T-helper 17 cell (primary cell): ENCODE data around the gene LETM1. TPM values are rescaled to one million over a fixed set of nuclear protein-coding genes. Genes with fewer than 3 reads are reported as not detected.

Experiments
- ATAC-seq: fragments of 150-1000 bp; cut with Tn5 transposase; 2 replicates; pipeline ENCODE4 v1.10.0; 2021; ENCODE audit warnings: mild to moderate bottlenecking, moderate library complexity
- DNase-seq, 3 donors: peaks; one replicate each; pipeline versions ENCODE4 v3.0.0 to v3.0.0-alpha.2; 2020 to 2021
- H3K9me3 ChIP-seq: one replicate; pipeline ENCODE4 v1.7.0; 2013; ENCODE audit warnings: low read length, mild to moderate bottlenecking; ENCODE audit not compliant: control insufficient read depth, poor library complexity, severe bottlenecking
- H3K27ac Mint-ChIP-seq: one replicate; pipeline ENCODE4 v1.8.0; 2022; ENCODE audit warnings: mild to moderate bottlenecking, moderate library complexity, mixed read lengths
- H3K27me3 Mint-ChIP-seq: one replicate; pipeline ENCODE4 v1.8.0; 2022; ENCODE audit warnings: mixed read lengths
- H3K36me3 Mint-ChIP-seq: one replicate; pipeline ENCODE4 v1.8.0; 2022; ENCODE audit warnings: low read depth, mixed read lengths
- H3K4me1 Mint-ChIP-seq: one replicate; pipeline ENCODE4 v1.8.0; 2022; ENCODE audit warnings: mild to moderate bottlenecking, mixed read lengths
- H3K4me3 Mint-ChIP-seq: one replicate; pipeline ENCODE4 v1.8.0; 2022; ENCODE audit warnings: mild to moderate bottlenecking, moderate library complexity, mixed read lengths
- total RNA-seq, 4 donors: library from RNA in 2 of 4; stranded (reverse) in 2 of 4; gene quantifications; one replicate each; pipeline ENCODE4 v1.2.3 and lab custom pipeline; 2022 to 2026

Gene LETM1
- total RNA-seq (10 to 100 TPM; 34.4 to 41.4 TPM), total RNA-seq (lab: John Stamatoyannopoulos, UW) (69.3 to 102 reads per million in 2 donors)

- H3K27ac Mint-ChIP-seq = peak within 1 kb of the TSS; percentile 56
- H3K4me1 Mint-ChIP-seq = peaks cover 24% of the 10 kb centered on the region
- H3K9me3 ChIP-seq = no peaks in the 10 kb centered on the region
- H3K36me3 Mint-ChIP-seq = no peaks in the 10 kb centered on the region
- no peaks in the 10 kb centered on the region for H3K27me3 Mint-ChIP-seq
- ATAC-seq (peak; percentile 98), DNase-seq (peak; percentile 85 to 92 (median 91))
- peak within 1 kb of the TSS; percentile 83 for H3K4me3 Mint-ChIP-seq
Observed at GRCh38 chr4:1856071-1856942, at the start of gene LETM1. Gene LETM1, minus strand, starts transcription at chr4:1856156. Its CDS starts 206 bp downstream, at chr4:1855950.

- no peak for DNase-seq
- no peak overlapping the region for H3K4me3 Mint-ChIP-seq
- H3K27me3 Mint-ChIP-seq = no peaks in the 10 kb centered on the region
- no peak overlapping the region for H3K27ac Mint-ChIP-seq
- no peaks in the 10 kb centered on the region for H3K9me3 ChIP-seq
- H3K4me1 Mint-ChIP-seq = peaks cover 34% of the 10 kb centered on the region
- ATAC-seq = no peak
- peaks cover 2% of the 10 kb centered on the region for H3K36me3 Mint-ChIP-seq
Observed at GRCh38 chr4:1904042-1904441, 48.1 kb upstream of the LETM1 start.

DNA sequence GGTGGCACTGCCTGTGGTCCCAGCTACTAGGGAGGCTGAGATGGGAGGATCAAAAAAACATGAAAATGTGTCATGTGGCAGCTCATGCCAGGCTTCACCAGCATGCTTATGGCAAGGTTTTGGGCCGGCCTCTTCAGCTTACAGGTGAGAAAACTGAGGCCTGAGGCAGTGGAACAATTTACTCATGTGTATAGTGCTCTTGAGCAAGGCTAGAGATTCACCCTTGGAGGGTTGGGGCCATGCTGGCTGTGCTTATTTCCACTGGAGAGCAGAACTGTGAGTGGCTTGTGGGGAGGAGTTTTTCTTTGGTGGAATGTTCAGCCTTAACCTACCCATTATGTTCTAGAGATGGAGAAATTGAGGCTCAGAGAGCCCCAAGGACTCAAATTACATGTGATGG, 47.1 kb upstream of the LETM1 start:
- Mint-ChIP-seq H3K4me1 (peaks cover 33% of the 10 kb centered on the region), H3K27ac (peak overlapping the region; percentile 9), H3K27me3 (no peaks in the 10 kb centered on the region), H3K36me3 (peaks cover 2% of the 10 kb centered on the region), H3K4me3 (no peak overlapping the region)
- DNase-seq = no peak
- no peak for ATAC-seq
- no peaks in the 10 kb centered on the region for H3K9me3 ChIP-seq

DNA sequence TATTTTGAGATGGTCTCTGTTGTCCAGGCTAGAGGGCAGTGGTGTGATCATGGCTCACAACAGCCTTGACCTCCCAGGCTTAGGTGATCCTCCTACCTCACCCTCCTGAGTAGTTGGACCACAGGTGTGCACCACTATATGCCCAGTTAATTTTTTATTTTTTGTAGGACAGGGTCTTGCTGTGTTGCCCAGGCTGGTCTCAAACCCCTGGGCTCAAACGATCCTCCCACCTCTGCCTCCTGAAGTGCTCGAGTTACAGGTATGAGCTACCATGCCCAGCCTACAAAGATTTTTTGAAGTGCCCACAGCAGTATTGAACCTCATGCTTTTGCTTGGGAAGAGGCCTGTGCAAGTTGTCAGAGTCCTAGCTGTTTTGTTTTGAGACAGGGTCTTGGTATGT, 46.3 kb upstream of the LETM1 start:
- no peak for DNase-seq
- Mint-ChIP-seq H3K36me3 (peaks cover 2% of the 10 kb centered on the region), H3K27ac (no peak overlapping the region), H3K27me3 (no peaks in the 10 kb centered on the region), H3K4me3 (no peak overlapping the region), H3K4me1 (peaks cover 29% of the 10 kb centered on the region)
- no peaks in the 10 kb centered on the region for H3K9me3 ChIP-seq
- no peak for ATAC-seq

DNA sequence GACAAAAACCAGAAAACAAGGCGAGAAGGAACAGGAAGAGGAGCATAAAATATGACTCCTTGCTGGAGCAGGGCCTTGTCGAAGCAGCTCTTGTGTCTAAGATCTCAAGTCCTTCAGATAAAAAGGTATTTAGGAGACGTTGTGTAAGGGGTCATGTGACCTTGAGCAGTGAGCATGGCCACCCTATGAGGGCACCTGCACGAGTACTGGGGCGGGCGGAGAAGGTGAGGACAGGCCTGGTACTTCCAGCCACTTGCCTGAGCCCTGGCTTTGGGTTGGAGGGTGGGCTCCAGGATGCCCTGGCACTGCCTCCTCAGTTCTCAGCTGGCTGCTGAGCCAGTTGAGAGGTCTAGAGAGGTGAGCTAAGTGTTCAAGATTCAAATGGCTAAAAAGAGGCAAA, 45.2 kb upstream of the LETM1 start:
- Mint-ChIP-seq H3K27ac (no peak overlapping the region), H3K36me3 (no peaks in the 10 kb centered on the region), H3K4me3 (no peak overlapping the region), H3K4me1 (peaks cover 24% of the 10 kb centered on the region), H3K27me3 (no peaks in the 10 kb centered on the region)
- DNase-seq = no peak
- H3K9me3 ChIP-seq = no peaks in the 10 kb centered on the region
- no peak for ATAC-seq

- no peaks in the 10 kb centered on the region for H3K9me3 ChIP-seq
- ATAC-seq = no peak
- H3K36me3 Mint-ChIP-seq = no peaks in the 10 kb centered on the region
- H3K4me1 Mint-ChIP-seq = peaks cover 21% of the 10 kb centered on the region
- no peak overlapping the region for H3K4me3 Mint-ChIP-seq
- DNase-seq = no peak
- H3K27me3 Mint-ChIP-seq = no peaks in the 10 kb centered on the region
- H3K27ac Mint-ChIP-seq = no peak overlapping the region
Observed at GRCh38 chr4:1900624-1901023, 44.7 kb upstream of the LETM1 start.

DNA sequence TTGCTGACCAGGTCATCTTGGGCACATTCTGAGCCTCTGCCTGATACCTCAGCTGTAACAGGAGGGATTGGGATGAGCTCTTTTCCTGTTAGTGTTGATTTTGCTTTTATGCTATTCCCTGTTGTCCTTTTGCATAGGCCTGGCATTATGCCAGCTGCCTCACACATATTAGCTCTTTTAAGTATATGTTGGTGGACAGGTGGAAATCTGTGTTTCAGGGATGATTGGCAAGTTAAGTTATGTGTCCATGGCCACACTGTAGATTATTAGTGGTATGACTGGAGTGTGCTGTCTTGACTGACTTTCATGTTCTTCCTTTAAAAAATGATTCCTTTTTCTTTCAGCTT, 44.1 kb upstream of the LETM1 start:
- ATAC-seq (no peak), DNase-seq (no peak)
- Mint-ChIP-seq H3K36me3 (no peaks in the 10 kb centered on the region), H3K4me3 (no peak overlapping the region), H3K27ac (no peak overlapping the region), H3K27me3 (no peaks in the 10 kb centered on the region), H3K4me1 (peaks cover 24% of the 10 kb centered on the region)
- H3K9me3 ChIP-seq = no peaks in the 10 kb centered on the region

- H3K36me3 Mint-ChIP-seq = peaks cover 2% of the 10 kb centered on the region
Observed at GRCh38 chr4:1899149-1900086, 43.5 kb upstream of the LETM1 start.

GRCh38 chr4:1898681-1899080, 42.7 kb upstream of the LETM1 start:
- H3K4me3 Mint-ChIP-seq = no peak overlapping the region
- no peaks in the 10 kb centered on the region for H3K9me3 ChIP-seq
- peaks cover 27% of the 10 kb centered on the region for H3K4me1 Mint-ChIP-seq
- DNase-seq = no peak
- H3K36me3 Mint-ChIP-seq = peaks cover 2% of the 10 kb centered on the region
- H3K27me3 Mint-ChIP-seq = no peaks in the 10 kb centered on the region
- peak overlapping the region; percentile 92 for H3K27ac Mint-ChIP-seq
- ATAC-seq = peak; percentile 27

More at GRCh38 chr4:1899149-1900086, 43.5 kb upstream of the LETM1 start:
- ATAC-seq = peak; percentile 96
- peak; percentile 48 to 59 (median 57) for DNase-seq
- Mint-ChIP-seq H3K27me3 (no peaks in the 10 kb centered on the region), H3K4me3 (no peak overlapping the region), H3K4me1 (peaks cover 27% of the 10 kb centered on the region), H3K27ac (peak overlapping the region; percentile 92)
- H3K9me3 ChIP-seq = no peaks in the 10 kb centered on the region

DNA sequence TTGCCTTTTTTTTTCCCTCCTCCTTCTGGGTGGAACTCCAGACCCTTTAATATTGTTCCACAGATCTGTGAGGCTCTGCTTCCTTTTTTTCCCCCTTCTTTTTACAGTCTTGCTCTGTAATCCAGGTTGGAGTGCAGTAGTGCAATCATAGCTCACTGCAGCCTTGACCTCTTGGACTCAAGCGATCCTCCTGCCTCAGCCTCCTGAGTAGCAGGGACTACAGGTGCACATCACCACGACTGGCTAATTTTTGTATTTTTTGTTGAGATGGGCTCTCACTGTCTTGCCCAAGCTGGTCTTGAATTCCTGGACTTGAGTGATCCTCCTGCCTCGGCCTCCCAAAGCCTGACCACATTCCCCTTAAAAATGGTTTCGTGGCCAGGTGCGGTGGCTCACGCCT, 42.1 kb upstream of the LETM1 start:
- Mint-ChIP-seq H3K27ac (no peak overlapping the region), H3K27me3 (no peaks in the 10 kb centered on the region), H3K36me3 (peaks cover 2% of the 10 kb centered on the region), H3K4me1 (peaks cover 25% of the 10 kb centered on the region), H3K4me3 (no peak overlapping the region)
- DNase-seq (no peak), ATAC-seq (no peak)
- no peaks in the 10 kb centered on the region for H3K9me3 ChIP-seq

DNA sequence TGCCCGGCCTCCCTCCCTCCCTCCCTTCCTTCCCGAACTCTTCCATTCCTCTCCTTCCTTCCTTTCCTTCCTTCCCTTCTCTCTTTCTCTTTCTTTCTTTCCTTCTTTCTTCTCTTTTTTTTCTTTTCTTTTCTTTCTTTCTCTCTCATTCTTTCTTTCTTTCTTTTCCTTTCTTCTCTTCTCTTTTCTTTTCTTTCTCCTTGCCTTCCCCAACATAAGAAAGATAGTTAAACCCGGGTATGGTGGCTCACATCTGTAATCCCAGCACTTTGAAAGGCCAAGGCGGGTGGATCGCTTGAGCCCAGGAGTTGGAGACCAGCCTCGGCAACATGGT, 40.7 kb upstream of the LETM1 start:
- DNase-seq (no peak), ATAC-seq (no peak)
- H3K27ac Mint-ChIP-seq = peak overlapping the region; percentile 39
- no peaks in the 10 kb centered on the region for H3K9me3 ChIP-seq
- H3K36me3 Mint-ChIP-seq = peaks cover 2% of the 10 kb centered on the region
- peaks cover 24% of the 10 kb centered on the region for H3K4me1 Mint-ChIP-seq
- no peak overlapping the region for H3K4me3 Mint-ChIP-seq
- H3K27me3 Mint-ChIP-seq = no peaks in the 10 kb centered on the region

DNA sequence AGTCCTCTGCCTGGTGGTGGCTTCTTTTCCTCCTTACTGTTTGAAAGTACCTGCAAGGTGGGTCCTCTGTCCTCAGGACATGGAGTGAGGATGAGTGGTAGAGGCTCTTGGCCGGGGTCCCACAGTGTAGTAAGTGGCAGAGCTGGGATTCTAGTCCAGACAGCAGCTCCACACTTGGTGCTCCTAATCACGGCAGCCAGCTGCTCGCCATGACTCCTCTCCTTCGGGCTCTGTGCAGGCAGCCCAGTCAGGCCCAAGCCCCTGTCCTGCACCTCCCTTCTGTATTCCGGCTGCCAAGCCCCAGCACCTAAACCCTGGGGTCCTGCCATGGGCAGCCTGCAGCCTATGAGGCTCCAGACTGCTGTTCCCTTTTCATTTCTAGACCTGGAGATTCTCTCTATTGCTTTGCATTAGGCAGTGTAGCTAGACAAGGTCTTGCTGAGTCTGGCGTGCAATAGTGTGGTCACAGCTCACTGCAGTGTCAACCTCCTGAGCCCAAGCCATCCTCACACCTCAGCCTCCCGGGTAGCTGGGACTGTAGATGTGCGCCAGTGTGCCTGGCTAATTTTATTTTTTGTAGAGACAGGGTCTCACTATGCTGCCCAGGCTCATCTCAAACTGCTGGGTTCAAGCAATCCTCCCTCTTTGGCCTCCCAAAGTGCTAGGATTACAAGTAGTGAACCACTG, 40.2 kb upstream of the LETM1 start:
- ATAC-seq (no peak), DNase-seq (no peak)
- no peaks in the 10 kb centered on the region for H3K9me3 ChIP-seq
- peak overlapping the region; percentile 77 for H3K27ac Mint-ChIP-seq
- peaks cover 24% of the 10 kb centered on the region for H3K4me1 Mint-ChIP-seq
- H3K27me3 Mint-ChIP-seq = no peaks in the 10 kb centered on the region
- no peak overlapping the region for H3K4me3 Mint-ChIP-seq
- peaks cover 2% of the 10 kb centered on the region for H3K36me3 Mint-ChIP-seq
